Activated T-cell treated with anti-CD3 and anti-CD28 coated beads, Interleukin-2, amount 50 U/mL, for 24 hours (primary cell): Measurements from ENCODE around the gene APOBEC2.

Source experiments
- DNase-seq: peaks from one replicate; pipeline ENCODE4 v3.0.0-alpha.2; 2020
- H3K27ac Mint-ChIP-seq: 2 replicates; pipeline ENCODE4 v1.8.0; 2020; ENCODE audit warnings: mild to moderate bottlenecking, mixed read lengths
- H3K27me3 Mint-ChIP-seq: 2 replicates; pipeline ENCODE4 v1.8.0; 2020; ENCODE audit warnings: mixed read lengths
- H3K36me3 Mint-ChIP-seq: 2 replicates; pipeline ENCODE4 v1.8.0; 2020; ENCODE audit warnings: low read depth, mixed read lengths
- H3K4me1 Mint-ChIP-seq: 2 replicates; pipeline ENCODE4 v1.8.0; 2020; ENCODE audit warnings: low read depth, mixed read lengths
- H3K4me3 Mint-ChIP-seq: 2 replicates; pipeline ENCODE4 v1.8.0; 2020; ENCODE audit warnings: mild to moderate bottlenecking, moderate library complexity, mixed read lengths
- H3K9me3 Mint-ChIP-seq: 2 replicates; pipeline ENCODE4 v1.8.0; 2020; ENCODE audit warnings: mixed read lengths

The APOBEC2 gene

GRCh38 chr6:41077536-41077935, 24.5 kb downstream of the APOBEC2 start:
- Mint-ChIP-seq H3K27me3 (no peaks in the 10 kb centered on the region), H3K4me1 (peaks cover 71% of the 10 kb centered on the region), H3K36me3 (peaks cover 82% of the 10 kb centered on the region), H3K27ac (no peak overlapping the region), H3K4me3 (no peak overlapping the region), H3K9me3 (no peaks in the 10 kb centered on the region)
- no peak for DNase-seq

- Mint-ChIP-seq H3K4me3 (no peak overlapping the region), H3K36me3 (peaks cover 88% of the 10 kb centered on the region), H3K27ac (peak overlapping the region; percentile 44), H3K9me3 (no peaks in the 10 kb centered on the region), H3K27me3 (no peaks in the 10 kb centered on the region), H3K4me1 (peaks cover 77% of the 10 kb centered on the region)
- DNase-seq, result no peak
Observed at GRCh38 chr6:41078101-41078500, 25.1 kb downstream of the APOBEC2 start.

GRCh38 chr6:41079080-41079479, 26.1 kb downstream of the APOBEC2 start:
- DNase-seq, result no peak
- peaks cover 81% of the 10 kb centered on the region for H3K4me1 Mint-ChIP-seq
- peak overlapping the region; percentile 80 for H3K27ac Mint-ChIP-seq
- no peaks in the 10 kb centered on the region for H3K9me3 Mint-ChIP-seq
- H3K4me3 Mint-ChIP-seq, result no peak overlapping the region
- H3K36me3 Mint-ChIP-seq, result peaks cover 93% of the 10 kb centered on the region
- H3K27me3 Mint-ChIP-seq, result no peaks in the 10 kb centered on the region

GRCh38 chr6:41080621-41081020, 27.6 kb downstream of the APOBEC2 start:
- Mint-ChIP-seq H3K4me3 (peak overlapping the region; percentile 3), H3K27me3 (no peaks in the 10 kb centered on the region), H3K4me1 (peaks cover 70% of the 10 kb centered on the region), H3K9me3 (no peaks in the 10 kb centered on the region), H3K36me3 (peaks cover 93% of the 10 kb centered on the region), H3K27ac (peak overlapping the region; percentile 80)
- peak; percentile 35 for DNase-seq

- Mint-ChIP-seq H3K4me1 (peaks cover 52% of the 10 kb centered on the region), H3K4me3 (no peak overlapping the region), H3K36me3 (peaks cover 95% of the 10 kb centered on the region)
Observed at GRCh38 chr6:41083072-41083471, 30.1 kb downstream of the APOBEC2 start.

GRCh38 chr6:41085182-41085581, 32.2 kb downstream of the APOBEC2 start:
- Mint-ChIP-seq H3K9me3 (no peaks in the 10 kb centered on the region), H3K27ac (no peak overlapping the region), H3K36me3 (peaks cover 92% of the 10 kb centered on the region), H3K4me1 (peaks cover 35% of the 10 kb centered on the region), H3K27me3 (no peaks in the 10 kb centered on the region), H3K4me3 (no peak overlapping the region)
- no peak for DNase-seq

More at GRCh38 chr6:41083072-41083471, 30.1 kb downstream of the APOBEC2 start:
- Mint-ChIP-seq H3K27me3 (no peaks in the 10 kb centered on the region), H3K9me3 (no peaks in the 10 kb centered on the region), H3K27ac (no peak overlapping the region)
- DNase-seq, result no peak

- Mint-ChIP-seq H3K27ac (no peak overlapping the region), H3K36me3 (peaks cover 89% of the 10 kb centered on the region), H3K9me3 (no peaks in the 10 kb centered on the region), H3K4me3 (no peak overlapping the region), H3K27me3 (no peaks in the 10 kb centered on the region), H3K4me1 (peaks cover 10% of the 10 kb centered on the region)
- no peak for DNase-seq
Observed at GRCh38 chr6:41088451-41088850, 35.4 kb downstream of the APOBEC2 start.

- no peak overlapping the region for H3K27ac Mint-ChIP-seq
- H3K9me3 Mint-ChIP-seq, result no peaks in the 10 kb centered on the region
- no peak for DNase-seq
- H3K27me3 Mint-ChIP-seq, result no peaks in the 10 kb centered on the region
- H3K4me3 Mint-ChIP-seq, result no peak overlapping the region
- peaks cover 93% of the 10 kb centered on the region for H3K36me3 Mint-ChIP-seq
- H3K4me1 Mint-ChIP-seq, result no peaks in the 10 kb centered on the region
Observed at GRCh38 chr6:41090841-41091761, 38.1 kb downstream of the APOBEC2 start.

GRCh38 chr6:41092421-41093140, 39.6 kb downstream of the APOBEC2 start:
- Mint-ChIP-seq H3K36me3 (peaks cover 93% of the 10 kb centered on the region), H3K27ac (peak overlapping the region; percentile 78), H3K4me3 (no peak overlapping the region), H3K27me3 (no peaks in the 10 kb centered on the region), H3K9me3 (no peaks in the 10 kb centered on the region), H3K4me1 (no peaks in the 10 kb centered on the region)
- no peak for DNase-seq

GRCh38 chr6:41093729-41094128, 40.7 kb downstream of the APOBEC2 start:
- H3K36me3 Mint-ChIP-seq, result peaks cover 95% of the 10 kb centered on the region
- no peak overlapping the region for H3K27ac Mint-ChIP-seq
- H3K27me3 Mint-ChIP-seq, result no peaks in the 10 kb centered on the region
- no peak overlapping the region for H3K4me3 Mint-ChIP-seq
- peaks cover under 1% of the 10 kb centered on the region for H3K4me1 Mint-ChIP-seq
- DNase-seq, result no peak
- no peaks in the 10 kb centered on the region for H3K9me3 Mint-ChIP-seq

- H3K4me1 Mint-ChIP-seq, result peaks cover 3% of the 10 kb centered on the region
- H3K4me3 Mint-ChIP-seq, result no peak overlapping the region
- DNase-seq, result no peak
Observed at GRCh38 chr6:41097467-41098090, 44.6 kb downstream of the APOBEC2 start.

GRCh38 chr6:41098366-41098765, 45.4 kb downstream of the APOBEC2 start:
- H3K4me1 Mint-ChIP-seq, result peaks cover 3% of the 10 kb centered on the region
- DNase-seq, result no peak
- H3K9me3 Mint-ChIP-seq, result no peaks in the 10 kb centered on the region
- H3K4me3 Mint-ChIP-seq, result no peak overlapping the region
- H3K36me3 Mint-ChIP-seq, result peaks cover 87% of the 10 kb centered on the region
- H3K27ac Mint-ChIP-seq, result peak overlapping the region; percentile 20
- no peaks in the 10 kb centered on the region for H3K27me3 Mint-ChIP-seq

More at GRCh38 chr6:41097467-41098090, 44.6 kb downstream of the APOBEC2 start:
- Mint-ChIP-seq H3K9me3 (no peaks in the 10 kb centered on the region), H3K27me3 (no peaks in the 10 kb centered on the region), H3K27ac (peak overlapping the region; percentile 22), H3K36me3 (peaks cover 95% of the 10 kb centered on the region)

- H3K27me3 Mint-ChIP-seq, result no peaks in the 10 kb centered on the region
- no peak for DNase-seq
- H3K36me3 Mint-ChIP-seq, result peaks cover 65% of the 10 kb centered on the region
- H3K4me3 Mint-ChIP-seq, result no peak overlapping the region
- H3K4me1 Mint-ChIP-seq, result peaks cover 3% of the 10 kb centered on the region
- H3K9me3 Mint-ChIP-seq, result no peaks in the 10 kb centered on the region
- no peak overlapping the region for H3K27ac Mint-ChIP-seq
Observed at GRCh38 chr6:41100871-41101287, 47.9 kb downstream of the APOBEC2 start.

GRCh38 chr6:41103847-41104246, 50.8 kb downstream of the APOBEC2 start:
- no peak overlapping the region for H3K27ac Mint-ChIP-seq
- DNase-seq, result no peak
- H3K9me3 Mint-ChIP-seq, result no peaks in the 10 kb centered on the region
- H3K27me3 Mint-ChIP-seq, result no peaks in the 10 kb centered on the region
- no peak overlapping the region for H3K4me3 Mint-ChIP-seq
- peaks cover 35% of the 10 kb centered on the region for H3K36me3 Mint-ChIP-seq
- peaks cover 2% of the 10 kb centered on the region for H3K4me1 Mint-ChIP-seq
